Fibroblast of lung (primary cell): ENCODE data around the gene P2RX6. TPM values are rescaled to one million over a fixed set of nuclear protein-coding genes. Genes with fewer than 3 reads are reported as not detected.
"Not testable (repeated sequence)": the region's sequence is repeated elsewhere in the genome, so short reads cannot be mapped to it uniquely, and the experiment has no call there.

Source experiments
- DNase-seq, 2 donors: peaks; one replicate each; pipeline versions ENCODE4 v3.0.0 to v3.0.0-alpha.2; 2010; ENCODE audit warnings: low read depth in 2 of 2
- H2AFZ ChIP-seq: 2 replicates; pipeline ENCODE4 v1.5.1; 2012; ENCODE audit warnings: low read length, control low read depth, inconsistent platforms
- H3K27ac ChIP-seq: 2 replicates; pipeline ENCODE4 v1.5.1; 2011; ENCODE audit warnings: low read length, control low read depth; ENCODE audit not compliant: insufficient read depth
- H3K27me3 ChIP-seq: 2 replicates; pipeline ENCODE4 v1.5.1; 2011; ENCODE audit warnings: mild to moderate bottlenecking, low read length; ENCODE audit not compliant: control insufficient read depth, insufficient read depth
- H3K36me3 ChIP-seq: 2 replicates; pipeline ENCODE4 v1.5.1; 2011; ENCODE audit warnings: low read length; ENCODE audit not compliant: control insufficient read depth, insufficient read depth
- H3K4me1 ChIP-seq: 2 replicates; pipeline ENCODE4 v1.5.1; 2011; ENCODE audit warnings: low read length; ENCODE audit not compliant: control insufficient read depth, insufficient read depth; ENCODE audit errors: extremely low read depth
- H3K4me2 ChIP-seq: 2 replicates; pipeline ENCODE4 v1.5.1; 2011; ENCODE audit warnings: low read length, control low read depth; ENCODE audit not compliant: insufficient read depth; ENCODE audit errors: extremely low read depth
- H3K4me3 ChIP-seq, 4 experiments: fragments of 200-600 bp in 1 of 4; sonication (generic) in 1 of 4; replicated peaks in 1 of 4; 2 replicates each; pipeline ENCODE4 v1.5.1; 2011 to 2016; ENCODE audit warnings: low read length in 4 of 4, low read depth in 3 of 4, mild to moderate bottlenecking in 3 of 4, control low read depth in 2 of 4, inconsistent platforms in 1 of 4, mixed read lengths in 1 of 4; ENCODE audit not compliant: insufficient read depth in 1 of 4; ENCODE audit errors: control extremely low read depth in 1 of 4
- H3K79me2 ChIP-seq: 2 replicates; pipeline ENCODE4 v1.5.1; 2012; ENCODE audit warnings: mild to moderate bottlenecking, low read length, inconsistent platforms; ENCODE audit not compliant: control insufficient read depth, insufficient read depth
- H3K9ac ChIP-seq: 2 replicates; pipeline ENCODE4 v1.5.1; 2011; ENCODE audit warnings: mild to moderate bottlenecking, low read length, control low read depth; ENCODE audit not compliant: insufficient read depth
- H3K9me3 ChIP-seq: 2 replicates; pipeline ENCODE4 v1.5.1; 2012; ENCODE audit warnings: low read depth, low read length; ENCODE audit not compliant: control insufficient read depth, insufficient read depth
- H4K20me1 ChIP-seq: 2 replicates; pipeline ENCODE4 v1.5.1; 2011; ENCODE audit warnings: low read length; ENCODE audit not compliant: control insufficient read depth, insufficient read depth; ENCODE audit errors: extremely low read depth
- EZH2 ChIP-seq: IDR thresholded peaks from 2 replicates; pipeline ENCODE4 v1.5.1; 2012; ENCODE audit warnings: low read length, control low read depth, mild to moderate bottlenecking; ENCODE audit errors: missing control alignments
- polyA plus RNA-seq, 2 donors: library from polyadenylated mRNA; depleted of rRNA in 1 of 2; stranded (reverse) in 1 of 2; unstranded in 1 of 2; fragments of >200 nt; gene quantifications; 2 replicates each; pipeline ENCODE4 v1.2.1, GENCODE V29; 2011 to 2012; ENCODE audit warnings: missing spikeins in 1 of 2
- total RNA-seq: library from RNA; depleted of rRNA; stranded (reverse); fragments of >200 nt; gene quantifications from 2 replicates; pipeline ENCODE4 v1.2.1, GENCODE V29; 2014
- TF ChIP-seq, protein P1 (sequence below), 2 donors: IDR thresholded peaks in 1 of 2; conservative IDR thresholded peaks in 1 of 2; 1 replicate in 1 of 2; 2 replicates in 1 of 2; pipeline ENCODE4 v1.5.1; 2011 to 2012; ENCODE audit warnings: low read length in 2 of 2, control low read depth in 1 of 2, inconsistent platforms in 1 of 2, low read depth in 1 of 2, mild to moderate bottlenecking in 1 of 2

Gene P2RX6
- total and polyA plus RNA-seq, 2 donors (not counting 1 experiment from before 2014, with no cell fraction given) = 3.6 to 17.8 TPM

- not testable (repeated sequence) for DNase-seq, H3K9me3 ChIP-seq, H3K36me3 ChIP-seq, H3K79me2 ChIP-seq, H2AFZ ChIP-seq, H3K27me3 ChIP-seq, H3K9ac ChIP-seq, H3K4me3 ChIP-seq, H4K20me1 ChIP-seq, H3K4me2 ChIP-seq, H3K27ac ChIP-seq
- H3K4me1 ChIP-seq = peaks cover 18% of the 10 kb centered on the region
Observed at GRCh38 chr22:21048965-21049364, 34.0 kb downstream of the P2RX6 start.

DNA sequence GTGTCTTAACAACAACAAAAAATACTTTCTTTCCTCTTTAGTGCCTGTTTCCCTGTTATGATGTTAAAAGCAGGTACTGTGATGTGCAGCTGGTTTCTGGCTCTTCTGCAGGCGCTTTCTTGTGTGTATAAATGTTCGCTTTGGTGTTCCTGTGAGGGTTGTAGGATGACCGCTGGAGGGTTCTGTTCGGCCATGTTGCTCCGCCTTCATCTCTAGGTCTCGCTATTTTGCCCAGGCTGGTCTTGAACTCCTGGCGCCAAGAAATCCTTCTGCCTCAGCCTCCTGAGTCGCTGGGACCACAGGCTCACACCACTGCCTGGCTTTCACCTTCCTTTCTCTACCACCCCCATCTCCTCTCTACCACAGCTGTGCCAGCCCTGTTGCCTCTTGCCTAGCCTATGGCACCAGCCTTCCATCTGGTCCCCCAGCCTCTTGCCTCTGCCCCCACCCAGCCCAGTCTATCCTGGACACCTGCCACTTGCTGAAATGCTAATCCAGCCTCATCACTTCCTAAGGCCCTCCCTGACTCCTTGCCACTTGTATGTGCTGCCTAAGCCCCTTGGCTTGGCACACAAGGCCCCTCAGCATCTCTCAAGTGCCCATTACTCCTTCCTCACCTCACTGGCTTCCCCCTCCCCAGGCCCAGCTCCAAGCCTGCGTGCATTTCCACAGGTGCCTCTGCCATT, 36.3 kb downstream of the P2RX6 start:
- Histone ChIP-seq H2AFZ (no peak overlapping the region), H3K4me1 (peaks cover under 1% of the 10 kb centered on the region), H3K4me3 (no peak overlapping the region), H3K4me2 (no peak overlapping the region), H3K27ac (no peak overlapping the region), H3K27me3 (peaks cover 18% of the 10 kb centered on the region), H3K79me2 (no peaks in the 10 kb centered on the region), H4K20me1 (no peaks in the 10 kb centered on the region), H3K9me3 (no peaks in the 10 kb centered on the region), H3K9ac (no peak overlapping the region), H3K36me3 (no peaks in the 10 kb centered on the region)
- TF ChIP-seq EZH2 = no peak
- TF ChIP-seq, protein P1, sequence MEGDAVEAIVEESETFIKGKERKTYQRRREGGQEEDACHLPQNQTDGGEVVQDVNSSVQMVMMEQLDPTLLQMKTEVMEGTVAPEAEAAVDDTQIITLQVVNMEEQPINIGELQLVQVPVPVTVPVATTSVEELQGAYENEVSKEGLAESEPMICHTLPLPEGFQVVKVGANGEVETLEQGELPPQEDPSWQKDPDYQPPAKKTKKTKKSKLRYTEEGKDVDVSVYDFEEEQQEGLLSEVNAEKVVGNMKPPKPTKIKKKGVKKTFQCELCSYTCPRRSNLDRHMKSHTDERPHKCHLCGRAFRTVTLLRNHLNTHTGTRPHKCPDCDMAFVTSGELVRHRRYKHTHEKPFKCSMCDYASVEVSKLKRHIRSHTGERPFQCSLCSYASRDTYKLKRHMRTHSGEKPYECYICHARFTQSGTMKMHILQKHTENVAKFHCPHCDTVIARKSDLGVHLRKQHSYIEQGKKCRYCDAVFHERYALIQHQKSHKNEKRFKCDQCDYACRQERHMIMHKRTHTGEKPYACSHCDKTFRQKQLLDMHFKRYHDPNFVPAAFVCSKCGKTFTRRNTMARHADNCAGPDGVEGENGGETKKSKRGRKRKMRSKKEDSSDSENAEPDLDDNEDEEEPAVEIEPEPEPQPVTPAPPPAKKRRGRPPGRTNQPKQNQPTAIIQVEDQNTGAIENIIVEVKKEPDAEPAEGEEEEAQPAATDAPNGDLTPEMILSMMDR (conservative IDR thresholded peaks at IDR 0.05 in 1 of 2, IDR thresholded peaks at IDR 0.05 in 1 of 2; ENCODE audit: low read depth in 1 of 2, low read length in 2 of 2) = no peak
- DNase-seq = no peak

- Histone ChIP-seq H3K36me3 (no peaks in the 10 kb centered on the region), H3K27me3 (peaks cover 24% of the 10 kb centered on the region), H3K4me1 (no peaks in the 10 kb centered on the region), H3K27ac (no peak overlapping the region), H4K20me1 (no peaks in the 10 kb centered on the region), H3K79me2 (no peaks in the 10 kb centered on the region), H2AFZ (no peak overlapping the region), H3K9ac (no peak overlapping the region), H3K4me2 (no peak overlapping the region), H3K9me3 (no peaks in the 10 kb centered on the region), H3K4me3 (no peak overlapping the region)
- peak in 1 of 2 donors; percentile 21 for DNase-seq
- no peak for TF ChIP-seq EZH2
- TF ChIP-seq, protein P1 (conservative IDR thresholded peaks at IDR 0.05 in 1 of 2, IDR thresholded peaks at IDR 0.05 in 1 of 2; ENCODE audit: low read depth in 1 of 2, low read length in 2 of 2) = no peak
Observed at GRCh38 chr22:21051831-21052400, 37.0 kb downstream of the P2RX6 start.
